Gastroesophageal sphincter (tissue), 3 donors: ENCODE measurements around the gene NANS.

Experiments
- EP300 ChIP-seq: sonication (generic); formaldehyde crosslinking; IDR thresholded peaks from one replicate; pipeline ENCODE4 v1.6.1; 2017; ENCODE audit warnings: antibody characterized with exemption, mild to moderate bottlenecking
- POLR2A ChIP-seq, 2 donors: fragments of 450-650 bp; IDR thresholded peaks; one replicate each; pipeline ENCODE4 v1.6.1; 2017; ENCODE audit warnings: antibody characterized with exemption in 2 of 2, mild to moderate bottlenecking in 2 of 2, moderate library complexity in 1 of 2
- POLR2AphosphoS5 ChIP-seq: sonication (generic); formaldehyde crosslinking; IDR thresholded peaks from one replicate; pipeline ENCODE4 v1.6.1; 2017; ENCODE audit warnings: antibody characterized with exemption
- TF ChIP-seq, protein P1 (sequence below), 4 experiments: fragments of 200-600 bp in 2 of 4; fragments of 450-650 bp in 2 of 4; sonication (generic) in 1 of 4; IDR thresholded peaks; one replicate each; pipeline ENCODE4 v1.5.1; 2017 to 2019; ENCODE audit warnings: antibody characterized with exemption in 4 of 4, mild to moderate bottlenecking in 2 of 4, moderate library complexity in 2 of 4

DNA sequence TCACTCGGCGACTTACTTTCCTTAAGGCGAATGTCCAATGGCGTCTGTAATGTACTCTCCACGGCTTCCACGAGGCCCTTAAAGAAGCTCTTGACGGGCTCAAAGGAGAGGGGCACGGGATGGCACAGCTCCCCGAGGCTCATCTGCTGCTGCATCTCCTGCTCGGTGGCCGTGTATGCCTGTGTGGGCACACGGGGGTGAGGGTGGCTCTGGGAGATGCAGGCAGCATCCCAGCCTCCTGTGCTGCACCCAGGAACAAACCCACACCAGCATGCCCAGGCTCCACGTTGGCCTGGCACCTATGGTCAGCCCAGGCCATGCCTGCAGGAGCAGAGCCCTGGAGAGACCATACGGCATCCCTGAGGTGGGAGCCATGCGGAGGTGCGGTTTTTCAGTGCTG is 38.3 kb downstream of the NANS start:
- TF ChIP-seq EP300 (no peak), POLR2A (IDR thresholded peaks at IDR 0.05) (no peak), POLR2AphosphoS5 (no peak)
- TF ChIP-seq, protein P1, sequence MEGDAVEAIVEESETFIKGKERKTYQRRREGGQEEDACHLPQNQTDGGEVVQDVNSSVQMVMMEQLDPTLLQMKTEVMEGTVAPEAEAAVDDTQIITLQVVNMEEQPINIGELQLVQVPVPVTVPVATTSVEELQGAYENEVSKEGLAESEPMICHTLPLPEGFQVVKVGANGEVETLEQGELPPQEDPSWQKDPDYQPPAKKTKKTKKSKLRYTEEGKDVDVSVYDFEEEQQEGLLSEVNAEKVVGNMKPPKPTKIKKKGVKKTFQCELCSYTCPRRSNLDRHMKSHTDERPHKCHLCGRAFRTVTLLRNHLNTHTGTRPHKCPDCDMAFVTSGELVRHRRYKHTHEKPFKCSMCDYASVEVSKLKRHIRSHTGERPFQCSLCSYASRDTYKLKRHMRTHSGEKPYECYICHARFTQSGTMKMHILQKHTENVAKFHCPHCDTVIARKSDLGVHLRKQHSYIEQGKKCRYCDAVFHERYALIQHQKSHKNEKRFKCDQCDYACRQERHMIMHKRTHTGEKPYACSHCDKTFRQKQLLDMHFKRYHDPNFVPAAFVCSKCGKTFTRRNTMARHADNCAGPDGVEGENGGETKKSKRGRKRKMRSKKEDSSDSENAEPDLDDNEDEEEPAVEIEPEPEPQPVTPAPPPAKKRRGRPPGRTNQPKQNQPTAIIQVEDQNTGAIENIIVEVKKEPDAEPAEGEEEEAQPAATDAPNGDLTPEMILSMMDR (IDR thresholded peaks at IDR 0.05): no peak
